Prostate gland (tissue), 2 donors: Measurements from ENCODE around the gene FBXO41.
A peak's percentile ranks its signal among the peaks of the same experiment; 100 is the strongest.

Experiments
- POLR2A ChIP-seq: fragments of 450-650 bp; IDR thresholded peaks from one replicate; pipeline ENCODE4 v1.6.1; 2016; ENCODE audit warnings: antibody characterized with exemption, mild to moderate bottlenecking
- POLR2AphosphoS5 ChIP-seq: sonication (generic); formaldehyde crosslinking; IDR thresholded peaks from one replicate; pipeline ENCODE4 v1.6.1; 2017; ENCODE audit warnings: antibody characterized with exemption
- TF ChIP-seq, protein P1 (sequence below), 4 experiments: fragments of 200-600 bp in 2 of 4; fragments of 450-650 bp in 2 of 4; sonication (generic) in 2 of 4; IDR thresholded peaks; 1 replicate in 3 of 4; 2 replicates in 1 of 4; pipeline ENCODE4 v1.5.1; 2016 to 2019; ENCODE audit warnings: antibody characterized with exemption in 4 of 4, mild to moderate bottlenecking in 2 of 4, moderate library complexity in 2 of 4

DNA sequence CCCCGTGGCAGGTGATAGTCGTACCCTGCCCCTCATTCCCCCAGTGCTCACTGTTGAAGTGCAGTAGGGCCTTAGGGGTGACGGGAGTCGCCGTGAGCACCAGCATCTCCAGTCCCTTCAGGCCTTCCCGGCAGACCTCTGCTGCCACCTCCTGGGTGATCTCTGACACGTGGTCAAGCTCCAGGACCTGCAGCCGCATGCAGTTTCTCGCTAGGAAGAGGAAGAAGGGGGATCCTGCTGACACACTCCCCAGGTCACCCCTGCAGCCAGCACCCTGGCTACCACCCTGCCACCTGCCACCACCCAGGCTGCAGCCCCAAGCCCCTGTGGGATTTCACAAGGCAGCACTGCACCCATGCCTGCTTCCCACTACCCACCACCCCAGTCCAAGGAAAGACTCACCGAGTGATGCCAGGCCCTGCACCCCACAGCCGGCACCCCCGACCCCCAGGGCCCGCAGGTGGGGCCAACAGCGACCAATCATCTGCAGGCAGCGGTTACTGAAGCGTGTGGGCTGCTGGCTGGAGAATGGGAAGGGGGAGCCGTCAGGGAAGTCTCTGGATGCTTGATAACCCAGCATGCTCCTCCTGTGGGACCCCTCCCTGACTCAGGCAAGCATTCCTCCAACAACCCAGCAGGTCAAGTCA lies 23.8 kb downstream of the FBXO41 start:
- TF ChIP-seq POLR2A (no peak), POLR2AphosphoS5 (no peak)
- TF ChIP-seq, protein P1, sequence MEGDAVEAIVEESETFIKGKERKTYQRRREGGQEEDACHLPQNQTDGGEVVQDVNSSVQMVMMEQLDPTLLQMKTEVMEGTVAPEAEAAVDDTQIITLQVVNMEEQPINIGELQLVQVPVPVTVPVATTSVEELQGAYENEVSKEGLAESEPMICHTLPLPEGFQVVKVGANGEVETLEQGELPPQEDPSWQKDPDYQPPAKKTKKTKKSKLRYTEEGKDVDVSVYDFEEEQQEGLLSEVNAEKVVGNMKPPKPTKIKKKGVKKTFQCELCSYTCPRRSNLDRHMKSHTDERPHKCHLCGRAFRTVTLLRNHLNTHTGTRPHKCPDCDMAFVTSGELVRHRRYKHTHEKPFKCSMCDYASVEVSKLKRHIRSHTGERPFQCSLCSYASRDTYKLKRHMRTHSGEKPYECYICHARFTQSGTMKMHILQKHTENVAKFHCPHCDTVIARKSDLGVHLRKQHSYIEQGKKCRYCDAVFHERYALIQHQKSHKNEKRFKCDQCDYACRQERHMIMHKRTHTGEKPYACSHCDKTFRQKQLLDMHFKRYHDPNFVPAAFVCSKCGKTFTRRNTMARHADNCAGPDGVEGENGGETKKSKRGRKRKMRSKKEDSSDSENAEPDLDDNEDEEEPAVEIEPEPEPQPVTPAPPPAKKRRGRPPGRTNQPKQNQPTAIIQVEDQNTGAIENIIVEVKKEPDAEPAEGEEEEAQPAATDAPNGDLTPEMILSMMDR (IDR thresholded peaks at IDR 0.05) = peak in 1 of 4 experiments; percentile 44
